Measurements from ENCODE around the gene TH.

- TF ChIP-seq CTCF (conservative IDR thresholded peaks at IDR 0.05; ENCODE audit: low read length) (no peak), EZH2phosphoT487 (IDR thresholded peaks at IDR 0.05; ENCODE audit: borderline replicate concordance, low read depth, low read length) (no peak)
Observed at GRCh38 chr11:2218031-2218633, 46.5 kb upstream of the TH start.

Measured in OCI-LY7 (cell line).